Measurements from ENCODE around the gene CGNL1.

- TF ChIP-seq CTCF (IDR thresholded peaks at IDR 0.05) (no peak), POLR2AphosphoS5 (IDR thresholded peaks at IDR 0.05) (no peak), POLR2A (IDR thresholded peaks at IDR 0.05) (no peak), EP300 (IDR thresholded peaks at IDR 0.05) (no peak)
These were observed 64.5 kb downstream of the CGNL1 start for GRCh38 chr15:57440799-57441198.

All from upper lobe of left lung (tissue), 4 donors.